Medulla oblongata (tissue), 1 donor: ENCODE data around the gene RIC3.

Source experiments
- DNase-seq: peaks from one replicate; pipeline ENCODE4 v3.0.0-alpha.2; 2015; ENCODE audit errors: extremely low spot score

RIC3 gene

DNA sequence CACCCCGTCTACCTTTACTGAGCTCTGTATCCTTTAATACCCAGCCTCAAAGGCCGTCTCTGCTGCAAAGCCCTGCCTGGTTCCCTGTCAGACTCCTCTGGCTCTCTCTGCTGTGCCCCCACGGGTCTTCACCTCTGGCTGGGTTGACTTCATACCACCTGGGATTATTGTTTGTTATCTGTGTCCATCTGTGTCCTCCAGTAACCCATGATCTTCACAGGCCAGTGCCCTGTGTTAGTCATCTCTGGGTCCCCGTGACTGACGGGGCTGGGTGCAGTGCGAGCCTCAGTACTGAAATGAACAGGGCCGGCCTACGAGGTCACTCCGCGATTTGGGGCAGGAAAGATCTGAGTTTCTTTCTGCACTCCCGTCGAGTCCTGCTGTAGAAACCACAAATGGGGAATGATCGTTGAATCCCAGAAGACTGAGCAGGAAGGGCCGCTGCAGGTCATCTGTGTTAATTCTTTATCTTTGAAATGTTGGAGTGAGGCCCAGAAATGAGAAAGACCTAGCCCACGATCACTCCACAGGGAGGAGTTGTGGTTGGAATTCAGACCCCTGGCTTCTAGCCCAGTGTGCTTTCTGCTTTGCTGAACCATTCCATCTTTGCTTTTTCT lies 100.1 kb downstream of the RIC3 start:
- peak; percentile 44 for DNase-seq

- DNase-seq = no peak
These were observed 100.8 kb downstream of the RIC3 start for GRCh38 chr11:8067929-8068575.

DNA sequence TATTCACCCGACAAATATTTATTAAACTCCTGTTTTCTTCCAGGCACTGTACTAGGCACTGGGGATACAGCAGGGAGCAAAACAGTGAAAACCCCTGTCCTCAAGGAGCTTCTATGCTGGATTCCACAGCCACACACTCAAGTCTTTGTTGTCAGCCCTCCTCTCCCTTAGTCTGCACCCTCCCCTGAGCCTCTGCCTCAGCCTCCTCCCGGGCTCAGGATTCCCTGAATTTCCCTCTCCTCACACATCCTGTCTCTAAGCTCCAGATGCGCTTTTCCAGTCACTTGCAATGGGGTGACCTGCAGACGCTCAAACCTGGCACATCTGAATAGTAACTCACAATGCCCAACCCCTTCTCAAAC lies 101.3 kb downstream of the RIC3 start:
- no peak for DNase-seq

GRCh38 chr11:8066911-8067455 lies 101.8 kb downstream of the RIC3 start:
- no peak for DNase-seq

GRCh38 chr11:8066036-8066910 lies 102.6 kb downstream of the RIC3 start:
- DNase-seq = no peak

DNA sequence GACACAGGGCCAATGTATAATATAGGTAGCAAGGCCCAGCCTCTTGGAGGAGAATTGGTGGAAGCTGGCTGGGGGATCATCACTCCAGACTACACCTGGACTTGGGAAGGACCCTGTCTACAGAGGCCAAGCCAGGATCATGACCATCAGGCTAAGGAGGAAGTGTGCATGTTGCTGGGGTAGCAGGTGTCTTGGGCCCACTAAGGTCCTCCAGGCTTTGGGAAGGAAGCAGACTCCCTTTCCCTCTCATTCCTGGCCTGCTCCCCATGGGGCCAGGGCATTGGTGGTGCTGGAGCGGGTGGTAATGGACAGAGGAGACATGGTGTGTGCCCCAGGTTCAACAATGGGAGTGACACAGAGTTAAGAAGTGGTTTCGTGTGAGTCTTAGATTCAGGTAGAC lies 103.8 kb downstream of the RIC3 start:
- DNase-seq = no peak

- DNase-seq = no peak
These were observed 105.5 kb downstream of the RIC3 start for GRCh38 chr11:8063324-8063723.

DNA sequence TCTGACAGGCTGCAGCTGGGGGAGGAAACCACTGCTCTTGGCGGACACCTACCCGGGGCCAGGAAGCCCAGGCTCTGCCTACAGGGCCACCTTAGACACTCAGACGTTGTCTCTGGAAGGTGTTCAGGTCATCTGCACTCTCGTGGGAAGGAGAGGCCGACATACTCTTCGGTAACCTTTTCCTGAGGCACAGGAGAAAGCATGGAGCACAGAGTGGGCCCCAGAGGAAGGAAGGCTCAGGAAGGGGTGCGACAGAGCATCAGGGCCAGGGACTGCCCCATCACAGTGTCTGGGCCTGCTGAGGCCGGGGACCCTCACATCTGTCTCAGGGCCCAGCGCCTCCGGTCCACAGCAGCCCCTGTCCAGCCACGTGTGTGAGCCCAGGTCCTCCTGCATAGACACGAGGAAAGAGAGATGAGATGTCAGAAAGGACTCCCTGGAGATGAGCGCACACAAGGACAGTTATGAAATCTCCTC lies 106.0 kb downstream of the RIC3 start:
- DNase-seq = no peak

DNA sequence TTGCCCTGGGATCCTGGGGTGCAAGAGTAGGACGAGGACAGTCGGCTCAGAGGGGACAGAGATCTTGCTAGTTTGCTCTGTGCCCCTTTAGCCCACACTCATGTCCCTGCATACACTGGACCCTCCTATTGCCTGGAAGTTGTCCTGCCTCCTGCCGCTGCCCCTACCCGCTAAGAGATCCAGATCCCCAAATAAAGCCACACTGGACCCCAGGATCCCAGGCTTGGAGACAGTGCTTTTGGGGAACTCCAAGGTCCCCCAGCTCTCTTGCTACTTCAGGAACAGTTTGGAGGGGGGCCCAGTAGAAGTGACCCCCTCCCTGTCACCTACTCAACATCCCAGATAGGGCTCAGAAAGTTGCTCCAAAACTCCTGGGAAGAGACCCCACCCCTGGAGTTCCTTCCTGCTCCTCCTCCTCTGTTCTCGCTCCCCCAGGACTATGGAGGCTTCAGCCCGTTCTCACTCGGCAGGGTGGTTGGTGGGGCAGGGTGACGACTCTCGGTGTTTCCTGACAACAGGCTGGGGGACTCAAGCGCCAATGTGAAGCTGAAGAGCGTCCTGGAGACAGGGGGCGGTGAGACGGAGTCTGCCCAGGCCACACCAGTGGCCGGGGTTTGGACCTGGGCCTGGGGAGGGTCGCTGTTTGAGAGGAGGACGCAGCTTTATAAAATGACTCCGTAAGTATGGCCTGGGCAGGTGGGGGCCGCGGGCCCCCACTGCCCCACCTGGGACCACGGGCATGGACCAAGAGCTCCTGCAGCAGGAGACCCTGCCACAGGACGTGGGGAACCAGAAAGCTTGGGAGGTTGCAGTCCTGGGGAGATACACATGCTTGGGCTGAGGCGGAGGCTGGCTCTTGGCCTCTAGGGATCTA lies 107.0 kb downstream of the RIC3 start:
- no peak for DNase-seq

DNA sequence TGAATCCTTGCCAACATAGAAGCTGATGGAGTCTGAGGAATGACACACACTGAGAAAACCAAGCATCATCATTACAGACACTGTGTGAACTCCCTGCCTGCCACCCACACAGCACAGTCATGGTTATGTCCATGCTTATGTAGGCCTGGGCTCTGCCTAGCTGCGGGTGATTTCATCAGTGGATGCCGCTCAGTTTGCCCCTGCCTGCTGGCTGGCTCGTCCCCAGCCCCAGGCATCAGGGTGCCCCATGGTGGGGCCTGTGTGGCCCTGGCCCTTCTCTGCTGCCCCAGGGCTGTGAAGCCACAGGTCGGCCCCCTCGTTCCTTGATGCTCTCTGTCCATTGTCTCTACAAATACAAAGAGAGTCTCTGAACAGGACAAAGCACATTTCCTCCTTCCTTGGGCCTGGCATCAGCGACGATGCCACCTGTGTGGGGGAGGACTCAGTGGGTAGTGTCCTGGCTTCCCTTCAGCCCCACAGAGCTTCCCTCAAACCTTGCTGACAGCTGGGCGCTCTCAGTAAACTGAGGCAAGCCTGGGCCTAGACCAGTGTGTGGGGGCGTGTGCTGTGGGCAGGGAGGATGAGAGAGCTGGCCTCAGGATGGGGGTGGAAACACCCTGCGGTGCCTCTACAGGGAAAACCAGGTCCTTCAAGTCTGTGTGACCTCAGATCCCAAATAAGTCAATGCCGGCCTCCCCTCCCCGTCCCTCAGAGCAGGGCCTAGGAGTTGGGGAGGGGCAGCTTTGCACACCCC lies 107.8 kb downstream of the RIC3 start:
- no peak for DNase-seq

DNA sequence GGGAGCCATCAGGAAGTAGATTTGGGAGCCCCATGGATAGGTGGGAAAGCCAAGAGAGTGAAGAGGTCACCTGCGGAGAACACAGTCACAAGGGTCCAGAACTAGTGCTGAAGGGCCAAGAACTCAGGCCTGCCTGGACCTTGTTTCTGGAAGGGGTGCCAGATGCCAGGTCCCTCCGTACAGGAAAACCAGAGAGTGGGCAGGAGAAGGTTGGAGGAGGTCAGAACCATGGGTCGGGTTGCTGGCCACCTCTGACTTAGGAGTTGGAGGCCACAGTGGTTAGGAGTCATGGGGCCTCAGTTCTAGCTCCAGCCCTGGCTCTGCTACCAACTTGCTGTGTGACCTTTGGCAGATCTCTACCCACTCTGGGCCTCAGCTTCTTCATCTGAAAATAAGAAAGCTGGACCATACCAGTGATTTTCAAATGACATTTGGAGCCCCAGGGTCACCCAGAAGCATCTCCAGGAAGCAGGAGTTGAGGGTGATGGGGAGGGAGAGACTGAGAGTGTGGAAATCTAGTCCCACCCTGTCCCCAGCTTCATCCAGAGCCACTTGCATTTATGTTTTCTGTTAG lies 108.6 kb downstream of the RIC3 start:
- no peak for DNase-seq

DNA sequence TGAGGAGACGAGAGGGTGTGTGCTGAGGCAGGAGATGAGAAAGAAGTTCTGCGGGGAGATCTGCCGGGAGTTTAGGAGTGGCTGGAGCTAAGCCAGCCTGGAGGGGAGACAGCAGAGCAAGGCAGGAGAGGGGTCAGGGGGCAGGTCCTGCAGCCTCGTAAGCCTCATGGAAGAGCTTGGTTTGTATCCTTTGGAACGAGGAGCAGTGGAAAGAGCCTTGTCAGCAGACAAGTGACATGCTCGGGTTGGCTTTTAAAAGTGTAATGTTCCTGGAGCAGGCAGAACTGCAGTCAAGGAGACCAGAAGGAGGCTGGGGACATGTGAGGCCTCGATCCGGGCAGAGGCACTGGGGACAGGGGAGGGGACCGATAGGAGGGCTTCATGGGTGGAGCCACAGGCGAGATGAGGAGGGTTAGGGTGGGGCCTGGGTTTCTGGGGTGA lies 109.2 kb downstream of the RIC3 start:
- DNase-seq = peak; percentile 59

- DNase-seq = no peak
These were observed 109.8 kb downstream of the RIC3 start for GRCh38 chr11:8059030-8059429.

GRCh38 chr11:8058216-8058615 lies 110.6 kb downstream of the RIC3 start:
- DNase-seq = no peak

GRCh38 chr11:8056810-8057463 lies 111.9 kb downstream of the RIC3 start:
- peak; percentile 27 for DNase-seq
